NCI-H2227 (cell line): Measurements from ENCODE around the gene STK38.

ENCODE experiments used
- DNase-seq: peaks from one replicate; lab custom pipeline; 2025; ENCODE audit not compliant: unreplicated experiment; lab: John Stamatoyannopoulos, UW

Gene STK38

GRCh38 chr6:36566418-36566905 lies 19.2 kb upstream of the STK38 start:
- no peak for DNase-seq

GRCh38 chr6:36563928-36564284 lies 16.6 kb upstream of the STK38 start:
- DNase-seq, result no peak

GRCh38 chr6:36563237-36563927 lies 16.1 kb upstream of the STK38 start:
- DNase-seq, result no peak

GRCh38 chr6:36560822-36561221 lies 13.5 kb upstream of the STK38 start:
- no peak for DNase-seq

DNA sequence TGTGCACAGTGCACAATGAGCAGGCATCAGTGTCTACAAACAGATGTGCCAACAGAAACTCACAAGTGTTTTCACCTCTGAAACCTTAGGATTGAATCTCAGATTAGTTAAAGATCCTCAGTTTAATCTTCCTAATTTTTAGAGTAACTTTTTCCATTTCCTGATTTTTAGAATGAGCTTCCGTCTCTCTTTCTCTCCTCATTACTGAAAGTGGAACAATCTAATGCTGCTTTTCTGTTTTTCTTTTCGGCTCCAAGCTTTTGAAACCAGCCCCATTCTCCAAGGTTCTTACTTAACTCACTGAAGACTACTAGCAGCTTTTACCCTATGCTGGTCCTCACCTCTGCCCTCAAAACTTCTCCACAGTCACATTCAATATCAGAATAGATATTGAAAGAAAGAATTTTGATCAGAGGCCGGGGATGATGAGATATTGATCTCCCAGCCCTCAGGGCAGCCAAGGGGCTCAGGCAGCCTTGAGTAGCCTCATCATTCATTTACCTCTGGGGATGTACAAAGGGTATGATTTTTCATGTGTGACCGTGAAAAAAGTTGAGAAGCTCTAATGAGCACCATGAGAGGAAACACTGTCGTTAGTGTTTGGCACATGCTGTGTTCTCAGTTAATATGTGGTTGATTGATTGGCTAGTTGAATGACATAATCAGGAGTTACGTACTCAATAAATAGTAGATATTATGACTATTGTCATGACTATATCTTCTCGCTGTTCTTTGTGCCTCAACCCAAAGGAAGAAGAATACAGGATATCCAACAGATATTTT lies 11.9 kb upstream of the STK38 start:
- DNase-seq, result no peak

- no peak for DNase-seq
These were observed 9.0 kb upstream of the STK38 start for GRCh38 chr6:36556281-36556680.

- DNase-seq, result no peak
These were observed 8.5 kb upstream of the STK38 start for GRCh38 chr6:36555750-36556252.

DNA sequence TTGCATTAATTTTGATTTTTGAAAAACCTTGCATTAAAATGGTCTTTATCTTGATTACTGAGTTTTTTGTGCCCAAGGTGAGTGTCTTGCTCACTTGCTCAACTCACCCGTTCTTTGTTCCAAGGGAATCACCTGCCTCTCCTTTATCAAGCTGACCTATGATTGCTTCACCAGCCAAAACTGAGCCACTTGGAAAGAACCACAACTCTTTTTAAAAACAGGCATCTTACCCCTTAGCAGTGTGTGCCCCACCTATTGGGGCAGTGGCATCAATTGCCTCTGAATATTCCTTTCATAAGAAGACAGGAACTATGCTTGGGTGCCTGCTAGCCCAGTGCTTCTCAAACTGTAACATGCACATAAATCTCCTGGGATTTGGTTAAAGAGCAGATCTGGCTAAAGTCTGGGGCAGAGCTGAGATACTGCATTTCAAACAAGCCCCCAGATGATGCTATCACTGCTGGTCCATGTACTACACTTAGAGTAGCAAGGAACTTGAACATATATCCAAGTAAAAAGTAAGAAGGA lies 3.3 kb upstream of the STK38 start:
- no peak for DNase-seq

DNA sequence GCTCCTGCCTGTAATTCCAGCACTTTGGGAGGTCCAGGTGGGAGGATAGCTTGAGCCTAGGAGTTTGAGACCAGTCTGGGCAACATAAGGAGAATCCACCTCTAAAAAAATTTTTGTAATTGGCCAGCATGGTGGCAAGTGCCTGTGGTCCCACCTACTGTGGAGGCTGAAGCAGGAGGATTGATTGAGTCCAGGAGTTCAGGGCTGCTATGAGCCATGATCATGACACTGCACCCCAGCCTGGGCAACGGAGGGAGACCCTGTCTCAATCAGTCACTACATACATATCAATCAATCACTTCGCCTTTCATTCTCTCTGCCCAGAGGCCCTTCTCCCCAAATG lies 1.1 kb upstream of the STK38 start:
- no peak for DNase-seq

DNA sequence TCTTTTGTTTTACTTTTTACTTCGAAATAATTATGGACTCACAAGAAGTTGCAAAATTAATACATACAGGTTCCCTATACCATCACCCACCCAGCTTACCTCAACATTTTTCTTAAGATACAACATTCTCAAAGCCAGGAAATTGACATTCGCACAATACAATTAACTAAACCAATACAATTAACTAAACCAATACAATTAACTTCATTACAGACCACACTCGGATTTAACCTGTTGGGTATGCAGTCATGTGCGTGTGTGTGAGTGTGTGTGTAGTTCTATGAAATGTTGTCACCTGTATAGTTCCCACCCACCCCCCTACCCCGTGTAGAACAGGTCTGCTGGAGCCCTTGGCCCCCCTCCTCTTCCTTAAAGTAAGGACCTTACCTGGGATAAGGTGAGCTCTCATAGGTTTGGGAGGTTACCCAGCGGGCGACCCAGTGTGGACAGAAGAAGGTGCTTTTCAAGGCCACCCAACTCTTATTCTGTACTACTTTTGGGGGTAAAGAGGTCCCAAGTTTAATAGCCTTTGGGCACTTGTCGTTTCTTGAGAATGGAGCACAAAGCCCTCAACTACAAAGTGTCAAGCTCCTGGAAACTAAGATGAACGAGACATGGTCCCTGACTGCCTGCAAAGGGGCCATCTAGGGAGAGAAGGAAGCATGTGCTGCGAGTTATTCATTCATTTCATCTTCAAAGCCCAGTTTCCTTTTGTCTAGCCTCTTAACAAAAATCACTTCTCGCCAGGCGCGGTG lies 544 bp upstream of the STK38 start:
- no peak for DNase-seq

DNA sequence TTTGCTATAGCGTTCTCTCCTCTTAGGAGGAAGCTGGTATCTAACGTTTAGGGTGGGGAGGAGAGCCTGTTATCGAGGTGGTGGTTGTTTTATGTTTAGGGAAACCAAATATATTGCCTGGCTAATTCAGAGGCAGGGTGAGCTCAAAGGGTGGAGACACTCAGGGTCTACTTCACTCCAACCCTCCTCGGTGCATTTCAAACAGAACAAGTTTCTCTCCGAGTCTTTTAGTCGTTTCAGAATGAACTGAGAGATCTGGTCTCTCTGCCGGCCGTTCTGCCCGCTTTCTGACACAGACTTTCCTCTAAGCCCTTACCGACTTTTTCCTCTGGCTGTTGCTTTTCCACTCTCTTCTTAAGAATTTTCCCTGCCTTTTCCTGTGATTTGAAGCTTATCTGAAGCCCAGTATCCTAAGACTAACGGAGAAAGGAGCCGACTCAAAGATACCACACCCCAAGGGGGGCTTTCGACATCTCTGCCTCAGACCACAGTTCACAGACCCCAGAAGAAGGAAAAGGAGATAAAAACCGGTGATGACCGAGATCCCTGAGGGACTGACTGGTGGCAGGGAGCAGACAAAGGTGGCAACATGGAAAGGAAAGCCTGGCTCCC lies 865 bp downstream of the STK38 start:
- peak; percentile 8 for DNase-seq

DNA sequence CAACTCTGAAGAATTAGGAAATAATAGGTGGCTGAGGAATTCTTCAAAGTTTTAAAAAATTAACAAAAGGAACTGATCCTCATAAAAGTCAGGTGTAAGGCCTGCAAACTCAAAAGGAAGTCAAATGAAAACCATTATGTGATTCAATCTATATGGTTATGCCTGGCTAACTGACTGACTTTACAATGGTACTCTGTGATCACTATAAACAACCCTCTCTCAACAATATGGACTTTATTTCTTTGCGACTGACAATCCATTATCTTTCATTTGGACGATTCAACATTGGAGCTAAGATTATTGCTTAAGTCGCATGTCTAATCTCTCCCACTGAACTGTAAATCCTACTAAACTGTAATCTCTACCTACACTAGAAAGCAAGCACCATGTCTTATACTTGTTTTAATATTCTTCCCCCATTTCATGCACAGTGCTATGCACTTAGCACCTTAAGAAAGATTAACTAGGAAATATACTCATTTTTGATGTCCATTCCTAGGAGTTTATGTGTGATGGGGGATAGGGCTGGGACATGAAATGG lies 1.4 kb downstream of the STK38 start:
- no peak for DNase-seq

DNA sequence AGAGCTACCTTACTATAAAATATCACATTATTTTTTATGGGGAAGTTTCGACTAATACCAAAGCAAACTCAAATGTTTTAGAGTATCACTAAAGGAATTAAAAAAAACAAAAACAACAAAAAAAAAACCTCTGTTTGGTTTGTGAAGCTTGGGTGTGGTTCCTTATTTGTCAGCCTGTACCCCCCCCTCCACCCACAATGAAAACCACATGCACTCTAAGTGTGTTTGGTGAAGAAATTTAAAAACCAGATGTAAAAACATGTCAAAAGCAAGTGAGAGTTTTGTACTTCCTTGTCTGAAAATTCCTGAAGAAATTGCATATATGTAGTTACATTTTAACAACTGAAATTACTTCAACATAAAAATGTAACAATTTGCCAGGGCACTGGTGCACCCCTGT lies 3.1 kb downstream of the STK38 start:
- DNase-seq, result no peak

GRCh38 chr6:36542041-36542440 lies 5.2 kb downstream of the STK38 start:
- DNase-seq, result no peak

DNA sequence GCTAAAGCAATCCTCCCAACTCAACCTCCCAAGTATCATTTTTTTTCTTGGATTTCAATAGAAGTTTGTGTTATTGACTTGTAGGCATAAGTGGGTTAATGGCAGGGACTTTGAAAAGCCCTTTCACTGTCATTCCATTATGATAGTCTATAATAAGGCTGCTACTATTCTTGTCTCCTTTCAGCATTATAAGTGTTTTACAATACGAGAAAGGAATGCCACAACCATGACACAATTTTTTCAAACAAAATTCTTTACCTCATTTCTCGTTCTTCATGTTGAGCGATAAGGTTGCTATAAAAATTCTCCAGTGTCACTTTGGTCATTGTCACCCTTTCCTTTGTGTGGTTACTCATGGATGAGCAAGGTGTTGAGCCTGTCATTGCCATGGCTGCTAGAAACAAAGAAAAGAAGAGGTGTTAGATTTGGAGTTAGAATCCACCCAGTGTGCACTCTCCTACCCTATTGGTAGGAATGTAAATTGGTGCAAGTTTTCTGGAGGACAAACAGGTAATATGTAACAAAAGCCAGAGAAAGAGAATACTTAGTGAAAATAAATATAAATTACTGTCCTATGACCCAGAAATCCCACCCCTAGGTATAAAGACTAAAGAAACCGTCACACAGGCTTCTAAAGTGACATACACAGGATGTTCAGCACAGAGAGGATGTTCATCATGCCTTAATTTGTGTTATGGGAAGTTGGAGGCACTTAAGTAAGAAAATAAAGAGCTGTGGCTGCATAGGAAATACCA lies 7.3 kb downstream of the STK38 start:
- DNase-seq, result no peak

- no peak for DNase-seq
These were observed 10.3 kb downstream of the STK38 start for GRCh38 chr6:36536873-36537547.

DNA sequence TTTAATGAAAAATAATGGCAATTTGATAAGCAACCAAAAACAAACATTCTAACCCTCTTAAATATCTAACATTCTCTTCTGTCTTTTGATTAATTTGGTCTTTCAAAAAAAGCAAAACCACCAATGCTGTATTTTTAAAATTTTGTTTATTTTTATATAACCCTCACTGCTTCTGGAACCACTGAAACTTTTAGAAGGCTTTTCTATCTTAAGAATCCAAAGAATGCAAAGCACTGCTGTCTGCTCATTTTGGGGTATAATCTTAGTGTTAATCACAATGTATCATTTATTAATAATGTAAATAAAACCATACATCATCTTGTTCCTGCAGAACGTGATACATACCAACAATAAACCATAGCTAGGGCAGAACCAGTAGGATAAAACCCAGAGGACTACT lies 14.0 kb downstream of the STK38 start:
- no peak for DNase-seq

GRCh38 chr6:36526066-36526465 lies 21.2 kb downstream of the STK38 start:
- no peak for DNase-seq

- no peak for DNase-seq
These were observed 21.9 kb downstream of the STK38 start for GRCh38 chr6:36525346-36525745.

- DNase-seq, result no peak
These were observed 22.4 kb downstream of the STK38 start for GRCh38 chr6:36524871-36525270.
